GM12892 (cell line): ENCODE data around the gene AIP.

Source experiments
- POLR2A ChIP-seq: IDR thresholded peaks from 2 replicates; pipeline ENCODE4 v1.6.1; 2011; ENCODE audit warnings: low read depth, low read length, control low read depth
- POLR2AphosphoS5 ChIP-seq: IDR thresholded peaks from 2 replicates; pipeline ENCODE4 v1.6.1; 2011; ENCODE audit warnings: low read depth, low read length, control low read depth
- TAF1 ChIP-seq: IDR thresholded peaks from 2 replicates; pipeline ENCODE4 v1.6.1; 2011; ENCODE audit warnings: low read depth, mild to moderate bottlenecking, control low read depth, low read length, borderline replicate concordance

DNA sequence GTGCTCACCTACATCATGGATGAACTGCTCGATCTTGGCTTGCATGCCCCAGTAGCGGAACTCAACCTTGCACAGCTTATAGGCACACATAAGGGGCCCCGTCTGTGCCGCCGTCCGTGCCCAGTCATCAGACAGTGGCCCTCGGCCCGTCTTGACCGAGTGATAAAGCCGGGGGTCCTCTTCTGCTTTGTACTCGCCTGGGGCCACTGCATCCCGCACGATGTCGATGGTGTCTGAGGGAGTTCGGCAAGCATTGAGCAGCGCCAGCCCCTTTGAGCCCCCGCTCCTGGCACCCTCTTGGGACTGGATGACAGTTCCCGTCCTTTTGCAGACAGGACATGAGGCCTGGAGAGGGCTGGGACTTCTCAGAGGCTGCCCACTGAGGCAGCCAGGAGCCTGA, 19.0 kb downstream of the AIP start:
- TF ChIP-seq POLR2AphosphoS5 (no peak), POLR2A (no peak), TAF1 (no peak)
